ENCODE results near the gene DAGLA.

- TF ChIP-seq CTCF (IDR thresholded peaks at IDR 0.05) = no peak
- TF ChIP-seq POLR2A (IDR thresholded peaks at IDR 0.05) = no peak
These were observed 105.7 kb downstream of the DAGLA start for GRCh38 chr11:61785837-61786402.
